Trophoblast cell (in vitro differentiated cells and primary cell): ENCODE measurements around the gene CCR2.
A peak's percentile ranks its signal among the peaks of the same experiment; 100 is the strongest.

Source experiments
- DNase-seq, 2 donors: peaks; one replicate each; pipeline ENCODE4 v3.0.0-alpha.2; 2016
- H2AFZ ChIP-seq: 2 replicates; pipeline ENCODE4 v1.6.1; 2013; ENCODE audit warnings: low read length, moderate library complexity, mild to moderate bottlenecking; ENCODE audit not compliant: insufficient read depth, poor library complexity
- H2AK5ac ChIP-seq: 2 replicates; pipeline ENCODE4 v1.6.1; 2013; ENCODE audit warnings: mild to moderate bottlenecking, low read length
- H2BK120ac ChIP-seq: 2 replicates; pipeline ENCODE4 v1.6.1; 2013; ENCODE audit warnings: low read length, mild to moderate bottlenecking, moderate library complexity; ENCODE audit not compliant: insufficient read depth, poor library complexity
- H2BK12ac ChIP-seq: 2 replicates; pipeline ENCODE4 v1.6.1; 2013; ENCODE audit warnings: mild to moderate bottlenecking, low read length, moderate library complexity
- H2BK5ac ChIP-seq: 2 replicates; pipeline ENCODE4 v1.6.1; 2013; ENCODE audit warnings: low read length, low read depth, moderate library complexity, mild to moderate bottlenecking; ENCODE audit not compliant: poor library complexity
- H3K14ac ChIP-seq: 2 replicates; pipeline ENCODE4 v1.6.1; 2013; ENCODE audit warnings: mild to moderate bottlenecking, low read length
- H3K18ac ChIP-seq: 2 replicates; pipeline ENCODE4 v1.6.1; 2013; ENCODE audit warnings: mild to moderate bottlenecking, low read length
- H3K23ac ChIP-seq: 2 replicates; pipeline ENCODE4 v1.6.1; 2013; ENCODE audit warnings: low read length
- H3K27ac ChIP-seq: 2 replicates; pipeline ENCODE4 v1.5.1; 2013; ENCODE audit warnings: low read depth, mild to moderate bottlenecking, inconsistent platforms, low read length, moderate library complexity
- H3K27me3 ChIP-seq: 2 replicates; pipeline ENCODE4 v1.6.1; 2013; ENCODE audit warnings: inconsistent platforms, mild to moderate bottlenecking, low read length, moderate library complexity; ENCODE audit not compliant: insufficient read depth
- H3K36me3 ChIP-seq, 2 experiments: 1 replicate in 1 of 2; 2 replicates in 1 of 2; pipeline ENCODE4 v1.6.1; 2013; ENCODE audit warnings: low read length in 2 of 2, mild to moderate bottlenecking in 2 of 2, moderate library complexity in 1 of 2; ENCODE audit not compliant: insufficient read depth in 2 of 2, control insufficient read depth in 1 of 2
- H3K4ac ChIP-seq: 2 replicates; pipeline ENCODE4 v1.6.1; 2013; ENCODE audit warnings: low read depth, mild to moderate bottlenecking, low read length, moderate library complexity
- H3K4me1 ChIP-seq, 2 experiments: 1 replicate in 1 of 2; 2 replicates in 1 of 2; pipeline ENCODE4 v1.6.1; 2013; ENCODE audit warnings: low read length in 2 of 2, mild to moderate bottlenecking in 2 of 2, moderate library complexity in 1 of 2; ENCODE audit not compliant: insufficient read depth in 2 of 2, control insufficient read depth in 1 of 2
- H3K4me2 ChIP-seq: 2 replicates; pipeline ENCODE4 v1.6.1; 2013; ENCODE audit warnings: inconsistent platforms, mild to moderate bottlenecking, low read length, moderate library complexity
- H3K4me3 ChIP-seq: 2 replicates; pipeline ENCODE4 v1.5.1; 2013; ENCODE audit warnings: mild to moderate bottlenecking, low read depth, low read length, inconsistent platforms
- H3K79me1 ChIP-seq: one replicate; pipeline ENCODE4 v1.6.1; 2013; ENCODE audit warnings: low read length
- H3K79me2 ChIP-seq: 2 replicates; pipeline ENCODE4 v1.6.1; 2013; ENCODE audit warnings: low read length, mild to moderate bottlenecking; ENCODE audit not compliant: control insufficient read depth, insufficient read depth, poor library complexity
- H3K9ac ChIP-seq: 2 replicates; pipeline ENCODE4 v1.6.1; 2013; ENCODE audit warnings: mild to moderate bottlenecking, low read length
- H3K9me3 ChIP-seq: 2 replicates; pipeline ENCODE4 v1.6.1; 2013; ENCODE audit warnings: low read depth, mild to moderate bottlenecking, control low read depth, inconsistent platforms, low read length; ENCODE audit not compliant: insufficient read depth
- H4K12ac ChIP-seq: 2 replicates; pipeline ENCODE4 v1.6.1; 2013; ENCODE audit warnings: low read depth, mild to moderate bottlenecking, low read length, moderate library complexity
- H4K8ac ChIP-seq: 2 replicates; pipeline ENCODE4 v1.6.1; 2013; ENCODE audit warnings: low read depth, mild to moderate bottlenecking, low read length, moderate library complexity
- H4K91ac ChIP-seq: one replicate; pipeline ENCODE4 v1.6.1; 2013; ENCODE audit warnings: low read depth, mild to moderate bottlenecking, low read length, moderate library complexity
- WGBS: extraction: QIAGEN DNeasy Blood & Tissue Kit; methylation state at CpG from one replicate; pipeline ENCODE4 v1.1.7; 2013; ENCODE audit warnings: missing lambda C conversion rate; ENCODE audit not compliant: insufficient read length, insufficient coverage; ENCODE audit errors: extremely low coverage; 5-methylcytosine and 5-hydroxymethylcytosine counted together

The CCR2 gene

GRCh38 chr3:46395766-46396530, 42.0 kb downstream of the CCR2 start:
- Histone ChIP-seq H3K14ac (no peak overlapping the region), H3K79me2 (no peaks in the 10 kb centered on the region), H3K4me3 (no peak overlapping the region), H3K4ac (no peak overlapping the region), H4K91ac (peak overlapping the region; percentile 15), H3K4me2 (no peak overlapping the region), H4K8ac (no peak overlapping the region), H3K18ac (no peak overlapping the region), H3K23ac (no peak overlapping the region), H2AK5ac (no peak overlapping the region), H3K79me1 (peaks cover 10% of the 10 kb centered on the region), H2BK12ac (peak overlapping the region; percentile 33), H2BK5ac (no peak overlapping the region), H3K27me3 (no peaks in the 10 kb centered on the region), H3K36me3 (no peaks in the 10 kb centered on the region), H4K12ac (no peak overlapping the region), H2AFZ (no peak overlapping the region), H3K4me1 (peaks cover 22 to 25% of the 10 kb centered on the region in 2 experiments), H3K9me3 (no peaks in the 10 kb centered on the region), H2BK120ac (no peak overlapping the region), H3K27ac (no peak overlapping the region), H3K9ac (no peak overlapping the region)
- no CpG with 5 or more reads among the region's 6 CpGs for WGBS
- DNase-seq = peak in 1 of 2 donors; percentile 33

DNA sequence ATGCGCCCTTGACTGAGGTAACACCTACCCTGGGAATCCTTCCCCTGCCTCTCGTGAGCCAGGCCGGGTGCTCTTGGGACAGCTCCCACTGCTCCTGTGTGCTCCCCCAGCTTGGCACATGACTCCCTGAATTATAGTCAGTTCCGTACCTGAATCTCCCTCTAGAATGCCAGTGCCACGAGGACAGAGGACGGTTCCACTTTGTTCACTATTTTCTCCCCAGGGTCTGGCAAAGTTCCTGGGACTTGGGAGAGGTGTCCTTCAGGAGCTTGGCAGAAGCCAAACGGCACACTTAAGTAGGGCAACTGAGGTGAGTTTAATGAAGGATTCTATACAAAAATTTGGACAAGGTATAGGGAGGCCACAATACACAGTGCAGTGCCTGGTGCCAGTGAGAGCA, 43.2 kb downstream of the CCR2 start:
- DNase-seq = no peak
- H3K79me1 ChIP-seq = peaks cover 10% of the 10 kb centered on the region
- H3K14ac ChIP-seq = no peak overlapping the region
- H3K9ac ChIP-seq = no peak overlapping the region
- no peak overlapping the region for H3K18ac ChIP-seq
- no peak overlapping the region for H3K23ac ChIP-seq
- H3K4ac ChIP-seq = no peak overlapping the region
- no peaks in the 10 kb centered on the region for H3K36me3 ChIP-seq
- no peaks in the 10 kb centered on the region for H3K79me2 ChIP-seq
- H2AK5ac ChIP-seq = no peak overlapping the region
- no peak overlapping the region for H2AFZ ChIP-seq
- H3K27me3 ChIP-seq = no peaks in the 10 kb centered on the region
- H3K27ac ChIP-seq = no peak overlapping the region
- no peak overlapping the region for H3K4me2 ChIP-seq
- H2BK5ac ChIP-seq = no peak overlapping the region
- no peak overlapping the region for H2BK120ac ChIP-seq
- H3K4me3 ChIP-seq = no peak overlapping the region
- no peak overlapping the region for H4K8ac ChIP-seq
- no CpG with 5 or more reads among the region's 7 CpGs for WGBS
- no peak overlapping the region for H4K12ac ChIP-seq
- H2BK12ac ChIP-seq = no peak overlapping the region
- H3K4me1 ChIP-seq = peaks cover 21 to 22% of the 10 kb centered on the region in 2 experiments
- H3K9me3 ChIP-seq = no peaks in the 10 kb centered on the region
- no peak overlapping the region for H4K91ac ChIP-seq

DNA sequence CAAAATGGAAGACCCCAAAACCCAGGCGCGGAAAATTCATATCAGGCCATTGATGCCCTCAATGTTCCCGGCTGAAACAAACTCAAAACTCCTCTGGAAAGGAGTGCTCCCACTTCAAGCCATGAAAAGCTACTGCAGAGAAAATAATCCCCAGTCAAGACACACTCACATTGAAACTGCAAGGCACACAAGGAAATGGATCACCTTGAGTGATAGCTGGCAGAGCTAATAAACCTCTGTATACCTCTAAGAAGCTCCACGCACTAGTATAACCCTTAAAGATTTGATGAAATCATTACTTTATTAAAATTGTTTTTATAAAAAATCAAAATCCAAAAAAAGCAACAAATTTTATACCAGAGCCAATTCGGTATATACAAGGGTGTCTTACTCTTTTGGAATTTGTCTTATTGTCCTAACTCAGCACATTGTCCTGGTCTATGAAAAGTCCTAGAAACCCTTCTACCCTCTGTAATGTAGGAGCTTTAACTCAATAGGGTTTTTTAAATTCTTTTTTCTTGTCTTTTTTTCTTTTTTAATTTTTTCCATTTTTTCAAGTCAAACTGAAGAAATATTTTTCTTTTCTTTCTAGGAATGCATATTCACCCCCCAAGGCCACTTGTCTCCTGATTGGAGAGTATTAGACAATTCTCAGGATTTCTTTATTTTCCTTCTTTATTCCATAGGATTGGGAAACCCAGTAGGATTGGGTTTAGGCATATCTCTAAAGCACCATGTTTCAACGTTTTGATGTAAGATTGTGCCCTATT, 44.5 kb downstream of the CCR2 start:
- no CpG with 5 or more reads among the region's 6 CpGs for WGBS
- Histone ChIP-seq H3K4me3 (no peak overlapping the region), H3K36me3 (no peaks in the 10 kb centered on the region), H2BK12ac (no peak overlapping the region), H3K4ac (no peak overlapping the region), H3K18ac (no peak overlapping the region), H3K4me2 (no peak overlapping the region), H3K9me3 (no peaks in the 10 kb centered on the region), H3K79me2 (no peaks in the 10 kb centered on the region), H3K4me1 (peaks cover 19 to 22% of the 10 kb centered on the region in 2 experiments), H4K8ac (no peak overlapping the region), H2AFZ (no peak overlapping the region), H3K23ac (no peak overlapping the region), H4K12ac (no peak overlapping the region), H2BK120ac (no peak overlapping the region), H3K9ac (no peak overlapping the region), H2BK5ac (no peak overlapping the region), H3K27me3 (no peaks in the 10 kb centered on the region), H3K79me1 (peaks cover 8% of the 10 kb centered on the region), H3K27ac (no peak overlapping the region), H2AK5ac (no peak overlapping the region), H3K14ac (no peak overlapping the region), H4K91ac (no peak overlapping the region)
- DNase-seq = no peak

DNA sequence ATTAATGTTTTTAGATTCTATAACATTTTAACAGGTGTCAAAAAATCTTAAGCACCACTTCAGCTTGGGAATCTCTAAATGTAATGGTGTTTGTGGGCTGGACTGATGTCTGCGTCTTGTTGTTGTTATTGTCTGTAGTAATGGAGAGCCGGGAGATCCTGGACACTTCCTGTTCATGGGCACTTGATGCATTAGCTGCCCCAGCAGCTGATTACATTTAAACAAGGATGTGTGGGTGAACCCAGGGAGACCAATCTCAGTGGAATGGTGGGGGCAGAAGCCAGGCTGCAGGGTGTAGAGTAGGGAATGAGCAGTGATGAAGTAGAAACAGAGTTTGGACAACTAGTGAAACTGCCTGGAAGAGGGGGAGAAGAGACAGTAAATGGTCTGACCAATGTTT, 45.2 kb downstream of the CCR2 start:
- no peak for DNase-seq
- Histone ChIP-seq H3K18ac (no peak overlapping the region), H3K4me3 (no peak overlapping the region), H2BK12ac (no peak overlapping the region), H3K79me1 (peaks cover 5% of the 10 kb centered on the region), H3K9me3 (no peaks in the 10 kb centered on the region), H3K4me1 (peaks cover 16 to 17% of the 10 kb centered on the region in 2 experiments), H3K4me2 (no peak overlapping the region), H3K27me3 (no peaks in the 10 kb centered on the region), H3K27ac (no peak overlapping the region), H4K12ac (no peak overlapping the region), H4K91ac (no peak overlapping the region), H3K9ac (no peak overlapping the region), H3K14ac (no peak overlapping the region), H2BK120ac (no peak overlapping the region), H3K4ac (no peak overlapping the region), H3K79me2 (no peaks in the 10 kb centered on the region), H3K36me3 (no peaks in the 10 kb centered on the region), H2BK5ac (no peak overlapping the region), H3K23ac (no peak overlapping the region), H4K8ac (no peak overlapping the region), H2AFZ (no peak overlapping the region), H2AK5ac (no peak overlapping the region)
- WGBS = no CpG with 5 or more reads among the region's 2 CpGs
